ENCODE measurements around the gene ATG5.
"Not testable (repeated sequence)": the region's sequence is repeated elsewhere in the genome, so short reads cannot be mapped to it uniquely, and the experiment has no call there.

ATG5 gene

GRCh38 chr6:106152476-106152875, 173.1 kb downstream of the ATG5 start:
- DNase-seq, result not testable (repeated sequence)

GRCh38 chr6:106149472-106150069, 176.0 kb downstream of the ATG5 start:
- DNase-seq, result peak in 1 of 2 donors; percentile 57

- no peak for DNase-seq
Measured at GRCh38 chr6:106147476-106147875, 178.1 kb downstream of the ATG5 start.

GRCh38 chr6:106146852-106147351, 178.7 kb downstream of the ATG5 start:
- no peak for DNase-seq

- DNase-seq, result no peak
Measured at GRCh38 chr6:106145741-106146227, 179.8 kb downstream of the ATG5 start.

GRCh38 chr6:106145144-106145543, 180.4 kb downstream of the ATG5 start:
- no peak for DNase-seq

- peak in 1 of 2 donors; percentile 12 for DNase-seq
Measured at GRCh38 chr6:106143665-106144064, 181.9 kb downstream of the ATG5 start.

- DNase-seq, result no peak
Measured at GRCh38 chr6:106142876-106143431, 182.6 kb downstream of the ATG5 start.

- peak; percentile 33 to 63 for DNase-seq
Measured at GRCh38 chr6:106141441-106142237, 183.9 kb downstream of the ATG5 start.

- DNase-seq, result no peak
Measured at GRCh38 chr6:106138151-106138550, 187.4 kb downstream of the ATG5 start.

GRCh38 chr6:106136845-106137244, 188.7 kb downstream of the ATG5 start:
- no peak for DNase-seq

- DNase-seq, result no peak
Measured at GRCh38 chr6:106135911-106136571, 189.5 kb downstream of the ATG5 start.

GRCh38 chr6:106134906-106135634, 190.5 kb downstream of the ATG5 start:
- no peak for DNase-seq
